HG02938 (cell line): ENCODE measurements around the gene PANK2.
"Not testable (repeated sequence)": the region's sequence is repeated elsewhere in the genome, so short reads cannot be mapped to it uniquely, and the experiment has no call there.

Source experiments
- ATAC-seq: cut with Tn5 transposase; IDR thresholded peaks from one replicate; pipeline ENCODE4 v1.9.1; 2021; ENCODE audit warnings: mild to moderate bottlenecking, moderate library complexity; ENCODE audit not compliant: unreplicated experiment

Gene PANK2

DNA sequence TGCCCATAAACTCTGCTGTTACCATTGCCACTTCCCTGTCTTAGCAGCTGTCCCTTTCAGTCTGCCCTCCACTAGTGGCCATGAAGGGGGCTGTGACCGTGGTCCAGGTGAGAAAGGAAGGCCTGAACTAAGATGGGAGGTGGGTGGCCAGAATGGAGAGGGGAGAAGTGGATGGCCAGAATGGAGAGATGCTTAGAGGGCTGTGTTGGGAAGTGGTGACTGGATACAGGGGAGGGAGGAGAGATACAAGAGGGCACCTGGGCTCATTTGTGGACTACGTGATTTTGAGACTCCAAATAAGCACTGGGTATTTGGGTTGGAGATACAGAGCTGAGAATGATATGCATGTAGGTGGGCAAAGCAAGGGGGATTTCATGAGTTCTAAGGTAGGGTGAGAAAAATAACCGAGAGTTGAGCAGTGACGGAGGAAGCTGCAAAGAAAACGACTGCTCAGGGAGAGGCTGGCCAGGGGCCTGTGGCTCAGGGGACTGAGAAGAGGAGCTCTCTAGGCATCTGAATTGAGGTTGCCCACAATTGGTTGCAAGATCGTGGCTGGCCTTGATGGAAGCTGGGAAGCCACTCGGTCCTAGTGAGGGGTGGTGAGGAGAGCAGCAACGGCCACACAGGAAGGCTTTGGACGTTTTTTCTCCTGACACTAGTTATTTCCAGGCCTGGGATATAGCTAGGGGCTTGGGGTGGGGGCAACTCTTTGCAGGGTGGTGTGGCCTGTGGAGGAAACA lies 36.9 kb downstream of the PANK2 start:
- no peak for ATAC-seq

DNA sequence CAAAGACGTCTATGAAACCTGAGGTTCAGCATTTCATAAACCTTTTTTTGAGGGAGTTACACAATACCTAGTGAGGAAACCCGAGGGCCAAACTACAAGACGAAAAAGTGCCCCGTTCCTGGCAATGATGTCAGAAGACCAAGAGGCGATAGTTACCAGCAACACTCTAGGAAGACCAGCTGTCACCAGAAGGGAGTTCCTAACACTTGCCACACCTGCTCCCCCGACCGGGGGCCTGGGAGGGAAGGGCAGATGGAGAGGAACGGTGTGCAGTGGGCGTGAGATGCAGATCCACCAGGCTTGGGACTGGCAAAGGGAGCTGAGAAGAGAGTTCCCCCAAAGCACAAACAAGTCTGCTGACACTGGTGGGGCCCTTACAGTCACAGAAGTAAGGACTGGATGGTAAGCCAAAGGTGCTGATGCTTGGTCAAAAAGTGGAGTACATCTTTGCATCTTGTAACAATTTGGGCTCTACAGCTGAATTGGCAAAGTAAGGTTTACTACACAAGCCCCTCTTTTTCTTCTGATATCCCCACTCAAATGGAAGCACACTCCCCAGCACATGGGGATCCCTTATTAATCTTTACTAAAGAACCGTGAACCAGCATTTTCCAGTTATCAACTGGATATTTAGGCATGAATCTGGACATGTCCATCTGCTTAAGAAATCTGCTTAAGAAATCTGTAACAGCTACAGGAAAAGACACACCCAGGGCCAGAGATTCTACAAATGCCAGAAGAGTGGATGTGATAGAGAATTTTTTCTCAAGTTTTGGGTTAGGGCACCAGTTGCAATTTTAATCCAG lies 38.5 kb downstream of the PANK2 start:
- no peak for ATAC-seq

DNA sequence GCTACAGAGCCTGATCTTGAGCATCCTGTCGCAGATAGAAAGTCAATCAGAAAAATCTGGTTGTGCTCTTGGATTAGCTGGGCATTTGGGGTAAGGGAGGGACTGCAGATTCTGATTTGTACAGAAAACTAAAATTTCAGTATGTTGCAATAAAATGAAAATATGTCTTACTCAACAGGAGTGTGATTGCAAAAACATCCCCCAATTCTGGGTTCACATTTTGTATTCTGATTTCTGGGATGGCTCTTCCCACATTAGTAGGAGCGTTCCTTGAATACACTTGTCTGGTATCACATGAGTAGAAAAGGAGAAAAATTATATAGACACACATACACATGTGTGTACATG lies 40.5 kb downstream of the PANK2 start:
- ATAC-seq = no peak

DNA sequence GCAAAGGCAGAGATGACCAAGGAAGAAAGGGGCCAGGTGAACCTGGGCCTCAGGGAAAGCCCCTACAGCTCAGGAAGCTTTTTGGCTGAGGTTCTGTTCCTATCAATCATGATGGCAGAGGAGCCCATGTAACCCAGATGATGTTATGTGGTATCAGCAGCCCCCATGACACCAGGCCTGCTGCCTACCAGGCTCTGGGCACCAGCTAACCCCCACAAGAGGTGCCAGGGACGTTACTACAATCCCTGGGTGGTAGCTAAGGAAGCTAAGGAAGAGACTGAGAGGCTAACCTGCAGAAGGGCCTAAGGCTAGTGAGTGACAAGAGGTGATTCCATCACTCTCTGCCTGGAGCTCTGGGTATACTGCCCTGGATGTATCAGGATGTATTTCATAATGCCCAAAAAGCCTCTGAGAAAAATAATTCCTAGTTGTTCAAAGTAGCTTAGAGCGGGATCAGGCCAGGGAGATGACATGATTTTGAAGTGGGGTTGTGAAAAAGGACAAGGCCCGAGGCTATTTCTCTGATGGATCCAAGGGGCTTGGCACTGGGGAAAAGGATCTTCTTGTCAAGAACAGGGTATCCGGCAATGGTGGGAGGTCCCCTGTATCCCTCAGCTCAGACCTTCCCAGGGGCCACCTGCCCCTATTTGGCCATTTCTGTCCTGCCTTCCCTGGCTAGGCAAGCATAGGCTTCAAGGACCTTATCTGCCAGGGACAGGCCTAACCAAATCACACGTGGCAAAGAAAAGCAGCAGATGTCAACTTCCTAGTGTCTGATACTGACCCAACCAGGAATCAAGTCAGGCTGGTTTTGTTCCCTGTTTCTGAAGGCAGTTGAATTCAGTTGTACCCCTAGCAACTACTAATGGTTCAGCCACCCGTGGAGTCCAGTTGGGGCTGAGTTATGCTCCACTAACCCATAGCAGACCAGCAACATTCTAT lies 41.3 kb downstream of the PANK2 start:
- ATAC-seq = no peak

DNA sequence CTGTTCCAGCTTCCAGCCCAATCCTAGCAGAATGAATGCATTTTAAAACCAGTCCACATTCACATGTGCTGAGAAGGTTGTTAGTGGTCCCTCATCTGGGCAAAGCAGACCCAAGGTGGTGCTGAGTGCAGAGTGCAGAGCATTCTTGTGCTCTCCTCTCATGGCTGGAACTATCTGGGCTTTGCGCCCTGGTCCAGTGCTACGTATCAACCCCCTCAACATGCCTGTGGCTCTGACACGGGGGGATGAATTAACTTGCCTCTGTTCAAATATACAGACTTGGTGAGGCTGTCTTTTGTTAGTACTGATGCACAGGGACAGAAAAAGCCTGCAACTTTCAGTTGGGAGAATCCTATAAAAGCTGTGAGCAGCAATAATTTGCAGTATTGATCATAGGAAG lies 42.5 kb downstream of the PANK2 start:
- ATAC-seq = no peak

DNA sequence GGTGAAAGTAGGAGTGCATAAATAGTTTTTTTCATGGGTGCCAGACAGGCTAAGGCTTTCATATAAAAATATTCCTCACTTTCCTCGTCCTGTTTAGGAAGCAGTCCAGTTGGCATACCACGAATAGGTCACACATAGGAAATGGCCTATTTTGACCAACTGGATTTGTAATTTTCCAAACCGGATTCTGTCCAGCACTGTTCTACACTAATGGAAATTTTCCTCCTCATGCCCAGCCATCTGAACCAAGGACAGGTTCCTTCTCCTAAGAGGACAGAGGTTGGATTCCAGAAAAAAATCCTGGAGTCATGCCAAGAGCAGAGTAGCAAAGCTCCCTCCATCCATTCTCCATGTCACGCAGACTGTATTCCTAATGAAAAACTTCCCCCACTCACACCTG lies 43.1 kb downstream of the PANK2 start:
- ATAC-seq = no peak

DNA sequence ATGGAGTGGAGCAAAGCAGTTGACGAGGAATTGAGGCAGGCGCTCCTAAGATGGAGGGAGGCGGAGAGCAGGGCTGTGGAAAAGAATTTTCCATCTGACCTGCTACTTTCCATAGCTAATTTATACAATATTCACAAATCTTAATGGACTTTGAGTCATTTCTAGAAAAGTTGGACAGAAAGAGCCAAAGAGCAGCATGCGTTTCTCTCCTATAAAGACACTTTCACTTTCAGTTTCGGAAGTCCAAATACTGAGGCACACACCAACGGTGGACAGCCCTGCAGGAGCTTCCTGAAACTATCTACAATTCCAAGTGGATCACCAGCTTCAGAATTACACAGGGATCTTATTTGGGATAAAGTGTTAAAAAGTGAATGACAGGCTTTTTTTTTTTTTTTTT lies 43.5 kb downstream of the PANK2 start:
- no peak for ATAC-seq

DNA sequence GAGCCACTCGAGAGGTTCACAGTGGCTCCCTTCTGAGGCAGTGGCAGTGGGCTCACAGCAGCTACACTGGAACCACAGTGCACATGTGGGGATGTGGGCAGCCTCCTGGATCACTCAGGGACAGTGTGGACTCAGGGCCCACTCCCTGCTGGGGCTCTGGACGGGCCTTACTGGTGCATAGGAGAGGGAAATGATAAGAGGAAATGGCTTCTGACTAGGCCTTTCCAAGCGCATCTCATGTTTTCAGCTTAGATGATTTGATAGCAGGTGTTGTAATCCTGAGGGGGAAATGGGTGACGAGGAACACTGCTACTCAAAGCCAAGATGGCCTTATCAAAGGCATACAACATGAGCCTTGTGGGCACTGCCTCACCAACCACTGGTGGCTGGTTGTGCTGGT lies 44.0 kb downstream of the PANK2 start:
- no peak for ATAC-seq

DNA sequence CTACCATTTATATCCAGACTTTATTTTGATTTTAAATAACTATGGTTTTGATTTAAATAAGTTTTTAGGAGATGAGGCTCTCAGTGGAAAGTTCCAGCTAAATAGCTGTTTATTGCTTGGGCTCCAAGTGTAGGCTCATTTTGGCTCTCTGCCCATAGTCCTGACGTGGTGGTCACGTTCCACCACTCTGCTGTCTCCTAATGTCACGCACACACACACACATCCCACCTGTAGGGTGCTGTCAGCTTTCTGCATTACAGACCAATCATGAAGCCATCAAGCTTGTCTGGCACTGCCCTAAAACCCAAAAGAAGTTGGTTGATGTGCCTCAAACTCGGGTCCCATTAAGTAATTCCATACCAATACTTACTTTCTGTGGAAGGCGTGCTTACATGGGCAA lies 45.4 kb downstream of the PANK2 start:
- no peak for ATAC-seq

DNA sequence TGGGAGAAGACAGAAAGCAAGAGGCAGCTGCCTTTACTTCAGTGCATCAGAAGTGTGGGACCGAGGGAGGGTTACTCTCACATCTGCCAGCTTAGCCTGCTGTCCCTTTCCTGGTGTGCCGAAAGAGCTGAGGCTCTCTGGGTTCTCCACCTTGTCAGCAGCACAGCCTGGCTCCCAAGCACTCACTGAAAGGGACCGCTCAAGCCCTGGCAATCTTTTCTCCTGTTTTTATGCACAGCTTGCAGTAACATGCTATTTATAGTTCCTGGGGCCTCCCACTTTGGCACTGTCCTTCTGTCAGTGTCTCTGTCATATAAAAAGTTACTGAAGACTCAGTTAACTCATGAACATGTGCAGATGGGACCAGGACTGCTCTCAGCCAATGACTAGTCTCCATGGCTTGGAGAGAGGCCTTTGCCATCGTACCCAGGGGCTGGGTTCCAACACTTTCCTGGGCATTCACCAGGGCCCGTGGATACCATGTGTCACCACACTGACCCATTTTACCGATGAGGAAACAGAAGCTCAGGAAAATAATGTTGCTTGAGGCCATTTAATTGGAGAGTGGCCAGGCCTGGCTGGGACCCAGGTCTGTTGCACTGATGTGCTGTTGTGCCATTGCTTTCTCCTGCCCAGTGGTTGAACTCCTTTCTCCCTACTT lies 46.2 kb downstream of the PANK2 start:
- ATAC-seq = no peak

DNA sequence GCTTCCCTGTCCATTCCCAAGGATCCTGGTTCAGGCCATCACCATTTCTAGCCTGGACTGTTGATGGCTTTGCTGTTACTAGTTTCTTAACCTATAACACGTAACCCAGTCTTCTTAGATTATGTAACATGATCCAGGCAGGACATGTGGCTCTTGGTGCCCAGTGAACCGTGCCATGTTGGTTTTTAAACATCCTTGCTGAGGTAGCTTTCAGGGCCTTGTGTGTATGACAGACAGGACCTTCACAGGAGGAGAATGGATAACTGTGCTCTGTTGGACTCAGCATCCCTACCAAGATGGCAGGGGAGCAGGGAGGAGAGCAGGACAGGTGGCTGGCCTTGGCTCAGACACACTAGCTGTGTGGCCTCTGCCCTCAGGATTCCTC lies 46.8 kb downstream of the PANK2 start:
- no peak for ATAC-seq

DNA sequence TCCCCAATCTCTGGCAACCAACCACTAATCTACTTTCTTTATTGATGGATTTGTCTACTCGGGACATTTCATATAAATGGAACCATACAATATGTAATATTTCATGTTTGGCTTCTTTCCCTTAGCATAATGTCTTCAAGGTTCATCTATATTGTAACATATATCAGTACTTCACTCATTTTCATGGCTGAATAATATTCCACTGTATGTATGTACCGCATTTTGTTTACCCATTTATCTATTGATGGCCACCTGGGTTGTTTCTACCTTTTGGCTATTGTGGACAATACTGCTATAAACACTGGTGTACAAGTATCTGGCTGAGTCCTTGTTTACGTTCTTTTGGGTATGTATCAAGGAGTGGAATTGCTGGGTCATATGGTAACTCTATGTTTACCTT lies 48.4 kb downstream of the PANK2 start:
- ATAC-seq = no peak

DNA sequence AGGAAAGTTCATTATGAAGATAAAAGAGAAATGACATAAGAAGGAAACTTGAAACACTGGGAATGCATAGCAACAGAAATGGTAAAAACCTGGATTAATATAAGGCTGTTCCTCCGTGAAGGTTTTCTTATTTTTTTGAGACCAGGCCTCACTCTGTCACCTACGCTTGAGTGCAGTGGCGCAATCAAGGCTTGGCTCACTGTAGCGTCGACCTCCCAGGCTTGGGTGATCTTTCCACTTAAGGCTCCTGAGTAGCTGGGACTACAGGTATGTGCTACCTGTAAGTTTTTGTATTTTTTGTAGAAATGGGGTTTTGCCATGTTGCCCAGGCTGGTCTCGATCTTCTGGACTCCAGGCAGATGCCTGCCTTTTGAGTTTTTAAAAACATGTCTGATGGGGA lies 51.7 kb downstream of the PANK2 start:
- no peak for ATAC-seq

DNA sequence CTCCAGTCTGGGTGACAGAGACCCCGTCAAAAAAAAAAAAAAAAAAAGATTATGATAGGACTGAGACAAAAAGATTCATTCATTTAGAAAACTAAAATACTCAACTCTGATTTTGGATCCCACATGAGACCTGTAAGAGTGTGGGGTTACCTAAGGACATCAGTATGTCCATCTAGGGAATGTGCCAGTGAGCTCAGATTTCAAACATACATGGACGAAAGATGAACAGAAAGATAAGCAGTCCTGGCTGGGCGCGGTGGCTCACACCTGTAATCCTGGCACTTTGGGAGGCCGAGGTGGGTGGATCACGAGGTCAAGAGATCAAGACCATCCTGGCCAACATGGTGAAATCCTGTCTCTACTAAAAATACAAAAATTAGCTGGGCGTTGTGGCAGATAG lies 57.5 kb downstream of the PANK2 start:
- not testable (repeated sequence) for ATAC-seq

DNA sequence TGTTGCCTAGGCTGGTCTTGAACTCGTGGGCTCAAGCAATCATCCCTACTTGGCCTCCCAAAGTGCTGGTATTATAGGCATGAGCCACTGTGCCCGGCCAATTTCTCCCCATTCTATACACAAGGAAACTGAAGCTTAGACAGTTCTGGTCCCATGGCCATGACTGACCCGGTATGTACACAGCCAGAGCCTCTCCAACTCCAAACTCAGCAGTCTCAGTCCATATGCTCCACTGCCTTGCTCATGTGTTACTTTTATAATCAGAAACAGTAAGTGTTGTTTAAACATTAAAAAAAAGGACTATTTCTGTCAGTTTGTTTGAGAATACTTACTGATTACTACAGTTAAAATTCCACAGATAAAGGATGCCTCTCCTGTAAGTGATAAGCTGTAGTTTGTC lies 75.5 kb downstream of the PANK2 start:
- ATAC-seq = no peak

DNA sequence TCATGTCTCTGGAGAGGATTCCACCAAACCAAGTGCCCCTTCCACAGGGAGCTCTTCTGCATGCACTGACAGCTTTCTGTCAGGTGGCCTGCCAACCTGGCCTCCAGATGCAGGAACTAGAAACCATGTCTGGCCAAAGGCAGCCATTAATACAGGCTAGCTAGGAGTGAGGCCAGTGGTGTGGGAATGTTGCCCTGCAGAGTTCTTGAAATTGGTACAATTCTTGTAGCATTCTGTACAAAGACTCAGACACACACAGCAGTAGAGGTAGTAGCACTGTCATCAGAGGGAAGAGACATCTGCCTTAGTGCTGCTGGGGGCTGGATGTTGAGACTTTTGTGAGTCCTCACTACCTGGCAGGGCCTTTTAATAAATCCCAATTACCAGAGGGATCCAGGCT lies 77.4 kb downstream of the PANK2 start:
- ATAC-seq = no peak

DNA sequence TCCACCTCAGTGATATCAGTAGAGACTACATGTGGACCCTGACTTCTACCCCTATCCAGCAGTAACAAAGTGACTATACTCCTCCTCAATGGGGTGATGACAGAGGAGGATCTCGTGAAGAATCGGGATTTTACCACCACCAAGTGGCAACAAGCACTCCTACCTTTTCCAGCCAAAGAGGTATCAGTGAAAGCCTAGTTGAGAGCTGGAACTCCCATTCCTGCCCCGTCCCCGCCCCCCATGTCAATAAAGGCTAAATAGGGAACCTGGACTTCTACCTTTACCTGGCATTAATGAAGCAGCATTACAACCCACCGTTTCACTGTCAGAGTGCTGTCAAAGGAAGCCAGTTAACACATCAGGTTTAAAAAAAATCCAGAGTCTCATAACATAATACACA lies 80.8 kb downstream of the PANK2 start:
- no peak for ATAC-seq

DNA sequence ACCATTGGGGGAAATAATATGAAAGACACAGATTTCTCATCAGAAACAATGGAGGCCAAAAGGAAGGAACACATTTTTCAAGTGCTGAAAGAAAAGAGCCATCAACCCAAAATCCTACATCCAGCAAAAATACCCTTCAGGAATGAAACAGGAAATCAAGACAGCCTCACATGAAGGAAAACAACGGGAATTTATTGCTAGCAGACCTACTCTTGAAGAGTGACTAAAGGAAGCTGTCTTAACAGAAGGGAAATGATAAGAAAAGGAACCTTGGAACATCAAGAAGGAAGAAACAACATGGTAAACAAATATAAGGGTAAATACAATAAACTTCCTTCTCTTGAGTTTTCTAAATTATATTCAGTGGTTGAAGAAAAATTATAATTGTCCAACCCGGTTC lies 82.0 kb downstream of the PANK2 start:
- no peak for ATAC-seq

DNA sequence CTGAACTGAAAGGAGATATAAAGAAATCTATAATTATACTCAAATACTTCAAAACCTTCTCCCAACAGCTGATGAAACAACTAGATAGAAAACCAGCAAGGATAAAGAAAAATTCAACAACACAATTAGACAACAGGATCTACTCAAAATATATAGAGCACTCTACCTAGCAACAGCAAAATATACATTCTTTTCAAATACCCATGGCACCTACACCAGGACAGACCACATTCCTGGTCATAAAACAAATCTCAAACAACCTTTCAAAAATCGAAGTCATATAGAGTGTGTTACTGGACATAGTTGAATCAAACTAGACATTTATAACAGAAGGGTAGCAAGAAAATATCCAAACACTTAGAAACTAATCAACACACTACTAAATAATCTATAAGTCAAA lies 83.0 kb downstream of the PANK2 start:
- no peak for ATAC-seq

DNA sequence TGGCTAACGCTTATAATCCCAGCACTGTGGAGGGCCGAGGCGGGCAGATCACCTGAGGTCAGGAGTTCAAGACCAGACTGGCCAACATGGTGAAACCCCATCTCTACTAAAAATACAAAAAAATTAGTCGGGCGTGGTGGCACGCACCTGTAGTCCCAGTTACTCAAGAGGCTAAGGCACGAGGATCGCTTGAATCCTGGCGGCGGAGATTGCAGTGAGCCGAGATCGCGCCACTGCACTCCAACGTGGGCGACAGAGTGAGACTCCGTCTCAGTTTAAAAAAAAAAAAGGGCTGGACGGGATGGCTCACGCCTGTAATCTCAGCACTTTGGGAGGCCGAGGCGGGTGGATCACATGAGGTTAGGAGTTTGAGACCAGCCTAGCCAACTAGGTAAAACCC lies 83.4 kb downstream of the PANK2 start:
- ATAC-seq = not testable (repeated sequence)

DNA sequence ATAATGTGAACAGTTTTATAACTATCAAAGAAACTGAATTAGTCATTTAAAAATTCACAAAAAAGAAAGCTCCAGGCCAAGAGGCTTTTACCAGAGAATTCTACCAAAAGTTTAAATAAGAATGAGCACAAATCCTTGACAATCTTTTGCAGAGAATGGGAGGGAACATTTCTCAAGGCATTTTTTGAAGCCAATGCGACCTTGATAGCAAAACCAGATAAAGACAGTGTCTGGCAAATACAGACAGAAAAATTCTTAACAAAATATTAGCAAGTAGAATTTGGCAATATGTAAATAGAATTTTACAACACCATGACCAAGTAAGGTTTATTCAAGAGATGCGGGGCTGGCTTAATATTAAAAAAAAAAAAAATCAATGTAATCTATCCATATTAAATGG lies 84.5 kb downstream of the PANK2 start:
- no peak for ATAC-seq
